ENCODE results near the gene AMDHD1.
A peak's percentile ranks its signal among the peaks of the same experiment; 100 is the strongest.

The AMDHD1 gene

DNA sequence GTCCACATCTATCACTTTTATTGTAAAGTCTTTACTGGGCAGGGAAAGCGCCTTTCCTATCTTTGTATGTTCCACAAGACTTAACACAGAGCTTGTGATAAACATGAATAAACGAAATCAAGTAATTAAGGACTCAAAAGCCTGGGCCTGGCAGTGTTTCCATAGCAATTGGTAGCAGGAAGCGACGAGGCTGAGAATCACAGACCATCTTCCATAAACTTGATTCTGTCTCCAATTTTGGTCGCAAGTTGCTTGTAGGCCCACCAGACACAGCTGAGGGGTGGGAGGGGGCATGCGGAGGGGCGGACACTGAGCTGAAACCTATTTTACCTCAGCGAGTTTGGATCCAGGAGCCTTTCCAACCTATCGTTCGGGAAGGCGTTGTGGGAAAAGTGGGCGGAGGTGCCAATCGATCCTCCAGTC lies 1.0 kb upstream of the AMDHD1 start:
- no peaks in the 10 kb centered on the region for H4K20me1 ChIP-seq
- peak overlapping the region; percentile 75 to 99 (median 95) for H3K4me2 ChIP-seq
- H3K4me3 ChIP-seq: peak overlapping the region; percentile 69 to 85 (median 76)
- H3K36me3 ChIP-seq: no peaks in the 10 kb centered on the region
- H3K27ac ChIP-seq: peak overlapping the region; percentile 81 to 92 (median 86)
- peak overlapping the region; percentile 84 to 90 (median 88) for H3K9ac ChIP-seq
- no peaks in the 10 kb centered on the region for H3K27me3 ChIP-seq
- H3K4me1 ChIP-seq: peaks cover 4 to 21% (median 9%) of the 10 kb centered on the region in 10 experiments; a peak in 17 of 20 replicates
- TF ChIP-seq Cebpa-rat (IDR thresholded peaks at IDR 0.05): no peak
- H3K9me3 ChIP-seq (replicated peaks in 1 of 11): no peaks in the 10 kb centered on the region

DNA sequence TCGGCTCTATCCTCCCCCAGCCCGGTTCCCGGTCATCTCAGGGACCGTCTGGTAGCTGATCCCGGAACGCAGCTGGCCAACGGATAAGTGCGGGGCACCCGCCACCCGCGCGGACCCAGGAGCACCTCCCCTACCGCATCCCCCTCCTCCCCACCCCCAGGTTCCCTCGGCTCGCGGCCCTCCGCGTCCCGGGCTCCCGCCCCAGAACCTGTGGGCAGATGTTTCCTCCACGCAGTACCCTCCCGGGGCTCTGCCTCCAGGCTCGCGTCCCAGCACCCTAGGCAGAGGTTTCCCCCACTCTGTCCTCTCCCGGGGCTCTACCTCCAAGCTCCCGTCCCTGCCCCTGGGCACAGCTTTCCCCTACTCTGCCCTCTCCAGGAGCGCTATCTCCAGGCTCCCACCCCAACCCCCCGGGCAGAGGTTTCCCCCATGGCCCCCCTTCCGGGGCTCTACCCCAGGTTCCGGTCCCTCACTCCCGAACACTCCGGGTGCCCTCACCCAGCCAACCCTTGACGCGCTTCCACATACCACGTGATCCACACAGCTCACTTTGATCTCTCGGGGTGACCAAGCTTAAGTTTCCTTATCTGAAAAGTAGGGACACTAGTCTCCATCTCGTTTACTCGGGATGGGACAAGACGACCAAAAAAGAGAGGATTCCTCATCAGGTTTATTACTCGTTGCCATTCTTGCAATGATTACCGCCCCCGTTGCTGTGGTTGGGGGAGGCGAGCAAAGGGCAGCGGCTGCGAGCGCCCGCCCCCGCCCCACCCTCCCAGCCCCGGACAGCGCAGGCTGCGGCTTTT lies 404 bp upstream of the AMDHD1 start, which contains the start of gene CCDC38:
Gene CCDC38, minus strand, starts transcription at position 91 of the 806 bp plus-strand sequence. CDS start 6,105 bp downstream, outside the sequence.
- H3K36me3 ChIP-seq: no peaks in the 10 kb centered on the region

DNA sequence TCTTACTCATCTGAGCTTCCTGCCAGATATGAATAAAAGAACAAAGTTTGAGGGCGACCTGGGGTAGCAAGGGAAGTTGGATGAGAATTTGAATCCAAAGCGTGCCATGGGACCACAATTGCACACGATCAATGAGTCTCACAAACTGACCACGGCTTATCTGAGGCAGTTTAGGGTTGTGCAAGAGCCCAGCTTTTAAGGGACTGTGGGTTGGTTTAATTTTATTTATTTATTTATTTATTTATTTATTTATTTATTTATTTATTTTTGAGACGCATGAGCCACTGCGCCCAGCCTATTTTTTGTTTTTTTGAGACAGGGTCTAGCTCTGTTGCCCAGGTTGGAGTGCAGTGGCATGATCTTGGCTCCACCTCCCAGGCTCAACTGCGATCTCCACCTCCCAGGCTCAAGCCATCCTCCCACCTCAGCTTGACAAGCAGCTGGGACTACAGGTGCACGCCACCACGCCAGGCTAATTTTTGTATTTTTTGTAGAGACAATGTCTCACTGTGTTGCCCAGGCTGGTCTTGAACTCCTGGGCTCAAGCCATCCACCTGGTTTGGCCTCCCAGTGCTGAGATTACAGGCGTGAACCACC lies 1.1 kb downstream of the AMDHD1 start:
- peak overlapping the region in 4 of 10 experiments; percentile 72 to 85 (median 76); a peak in 5 of 20 replicates for H3K4me3 ChIP-seq
- no peaks in the 10 kb centered on the region for H3K9me3 ChIP-seq (replicated peaks in 1 of 11)
- no peaks in the 10 kb centered on the region for H3K27me3 ChIP-seq
- H3K9ac ChIP-seq: no peak overlapping the region
- no peaks in the 10 kb centered on the region for H3K36me3 ChIP-seq
- H3K27ac ChIP-seq: no peak overlapping the region
- TF ChIP-seq Cebpa-rat (IDR thresholded peaks at IDR 0.05): no peak
- peak overlapping the region in 8 of 11 experiments; percentile 75 to 99 (median 97); a peak in 12 of 22 replicates for H3K4me2 ChIP-seq
- H3K4me1 ChIP-seq: peaks cover 4 to 13% (median 8%) of the 10 kb centered on the region in 10 experiments; a peak in 16 of 20 replicates
- no peaks in the 10 kb centered on the region for H4K20me1 ChIP-seq

More for the DNA sequence above, 404 bp upstream of the AMDHD1 start, which contains the start of gene CCDC38:
- Histone ChIP-seq H3K27ac (peak within 1 kb of the TSS; percentile 81 to 92 (median 86)), H3K4me2 (peak within 1 kb of the TSS; percentile 75 to 99 (median 95)), H3K9ac (peak within 1 kb of the TSS; percentile 84 to 90 (median 88)), H3K4me3 (peak within 1 kb of the TSS; percentile 69 to 85 (median 76)), H3K4me1 (peaks cover 4 to 16% (median 9%) of the 10 kb centered on the region in 10 experiments; a peak in 17 of 20 replicates), H3K27me3 (no peaks in the 10 kb centered on the region), H3K9me3 (replicated peaks in 1 of 11) (no peaks in the 10 kb centered on the region), H4K20me1 (no peaks in the 10 kb centered on the region)
- TF ChIP-seq Cebpa-rat (IDR thresholded peaks at IDR 0.05): no peak

DNA sequence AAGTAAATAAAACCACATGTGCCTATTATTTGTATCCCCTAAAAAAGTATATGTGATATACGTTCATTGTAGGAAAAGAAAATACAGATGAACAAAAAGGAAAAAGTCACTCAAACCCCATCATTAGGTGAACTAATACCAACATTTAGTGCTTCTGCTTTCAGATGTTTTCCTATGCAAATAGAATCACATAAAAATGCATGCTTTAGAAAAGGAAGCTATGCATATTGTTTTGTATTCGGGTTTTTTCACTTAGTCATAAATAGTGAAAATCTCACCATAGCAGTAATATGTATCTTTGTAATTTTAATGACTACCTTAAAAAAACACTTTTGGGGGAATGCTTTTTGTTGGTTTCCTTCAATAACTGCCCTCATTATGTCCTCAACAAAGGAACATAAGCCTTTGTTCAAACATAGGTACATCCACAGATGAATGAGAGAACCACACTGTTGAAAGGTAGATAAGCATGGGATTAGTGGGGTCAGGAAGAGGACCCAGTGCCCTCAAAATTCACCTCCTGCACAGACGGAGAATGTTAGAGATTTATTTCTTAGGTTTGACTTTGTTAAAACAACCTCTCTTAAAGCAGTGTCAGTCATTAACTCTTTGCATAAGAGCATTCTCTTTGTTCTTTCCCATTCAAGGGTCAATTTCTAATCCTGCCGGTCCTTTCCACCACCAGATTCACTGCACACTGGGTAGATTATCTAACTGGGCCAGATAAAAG lies 6.5 kb downstream of the AMDHD1 start:
- Histone ChIP-seq H3K9ac (no peak overlapping the region), H3K27ac (no peak overlapping the region), H3K36me3 (no peaks in the 10 kb centered on the region), H4K20me1 (no peaks in the 10 kb centered on the region), H3K9me3 (replicated peaks in 1 of 11) (no peaks in the 10 kb centered on the region), H3K4me1 (peaks cover 0 to 42% (median 0%) of the 10 kb centered on the region in 10 experiments; a peak in 6 of 20 replicates), H3K4me3 (no peak overlapping the region), H3K4me2 (no peak overlapping the region), H3K27me3 (no peaks in the 10 kb centered on the region)
- no peak for TF ChIP-seq Cebpa-rat (IDR thresholded peaks at IDR 0.05)

- H3K4me1 ChIP-seq: peaks cover 0 to 42% (median 0%) of the 10 kb centered on the region in 10 experiments; a peak in 6 of 20 replicates
- peak overlapping the region in 3 of 11 experiments; percentile 40 to 74 (median 72); a peak in 6 of 22 replicates for H3K4me2 ChIP-seq
- H3K27ac ChIP-seq: 0 out of 22 replicates have a peak overlapping the region, but pooled peaks of 1 of the 11 experiments have one; percentile 4
- no peak overlapping the region for H3K9ac ChIP-seq
- TF ChIP-seq Cebpa-rat (IDR thresholded peaks at IDR 0.05): no peak
- H3K27me3 ChIP-seq: no peaks in the 10 kb centered on the region
- H3K9me3 ChIP-seq (replicated peaks in 1 of 11): no peaks in the 10 kb centered on the region
- H4K20me1 ChIP-seq: no peaks in the 10 kb centered on the region
- H3K4me3 ChIP-seq: no peak overlapping the region
- no peaks in the 10 kb centered on the region for H3K36me3 ChIP-seq
Observed at GRCh38 chr12:95951515-95951914, 8.4 kb downstream of the AMDHD1 start.

- no peak for TF ChIP-seq Cebpa-rat (IDR thresholded peaks at IDR 0.05)
- Histone ChIP-seq H3K36me3 (no peaks in the 10 kb centered on the region), H3K27ac (no peak overlapping the region), H3K4me2 (peak overlapping the region in 1 of 11 experiments; percentile 8; a peak in 1 of 22 replicates), H3K27me3 (no peaks in the 10 kb centered on the region), H3K9ac (no peak overlapping the region), H3K4me1 (peaks cover 0 to 42% (median 0%) of the 10 kb centered on the region in 10 experiments; a peak in 6 of 20 replicates), H3K9me3 (replicated peaks in 1 of 11) (no peaks in the 10 kb centered on the region), H4K20me1 (no peaks in the 10 kb centered on the region), H3K4me3 (no peak overlapping the region)
Observed at GRCh38 chr12:95953000-95953399, 9.9 kb downstream of the AMDHD1 start.

DNA sequence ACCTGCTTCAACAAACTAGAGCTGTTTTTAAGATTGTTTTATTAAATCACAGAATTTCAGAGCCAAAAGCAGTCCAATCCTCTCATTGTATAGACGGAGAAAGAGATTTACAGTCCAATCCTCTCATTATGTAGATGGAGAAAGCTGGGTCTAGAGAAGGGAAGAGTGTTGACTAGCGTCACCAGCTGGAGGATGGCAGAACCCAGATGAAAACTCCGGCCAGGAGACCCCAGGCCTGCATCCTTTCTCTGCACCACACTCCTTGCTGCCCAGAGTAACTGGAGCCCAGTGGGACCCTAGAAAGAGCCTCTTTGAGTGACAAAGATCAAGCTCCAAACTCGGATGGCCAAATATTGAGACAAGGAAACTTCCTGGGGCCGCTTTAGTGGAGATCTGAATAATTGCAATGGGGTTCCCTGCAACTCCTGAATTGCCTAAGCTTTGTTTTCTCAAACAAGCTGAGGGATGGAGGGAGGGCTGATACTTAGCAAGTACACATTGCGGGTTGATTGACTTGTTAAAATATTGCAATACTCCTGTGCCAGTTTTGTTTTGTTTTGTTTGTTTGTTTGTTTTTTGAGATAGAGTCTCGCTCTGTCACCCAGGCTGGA lies 12.5 kb downstream of the AMDHD1 start:
- Histone ChIP-seq H3K4me3 (no peak overlapping the region), H3K9me3 (replicated peaks in 1 of 11) (no peaks in the 10 kb centered on the region), H3K27me3 (no peaks in the 10 kb centered on the region), H3K36me3 (no peaks in the 10 kb centered on the region), H3K9ac (no peak overlapping the region), H3K27ac (no peak overlapping the region), H3K4me2 (no peak overlapping the region), H4K20me1 (no peaks in the 10 kb centered on the region), H3K4me1 (peaks cover 0 to 31% (median 0%) of the 10 kb centered on the region in 10 experiments; a peak in 6 of 20 replicates)
- TF ChIP-seq Cebpa-rat (IDR thresholded peaks at IDR 0.05): no peak

GRCh38 chr12:95956557-95957145 lies 13.5 kb downstream of the AMDHD1 start:
- no peak overlapping the region for H3K4me2 ChIP-seq

More at GRCh38 chr12:95956557-95957145, 13.5 kb downstream of the AMDHD1 start:
- Histone ChIP-seq H3K36me3 (no peaks in the 10 kb centered on the region), H3K4me3 (no peak overlapping the region), H4K20me1 (no peaks in the 10 kb centered on the region), H3K9me3 (replicated peaks in 1 of 11) (no peaks in the 10 kb centered on the region), H3K4me1 (peaks cover 0 to 21% (median 0%) of the 10 kb centered on the region in 10 experiments; a peak in 6 of 20 replicates), H3K27me3 (no peaks in the 10 kb centered on the region), H3K9ac (no peak overlapping the region), H3K27ac (no peak overlapping the region)
- no peak for TF ChIP-seq Cebpa-rat (IDR thresholded peaks at IDR 0.05)

All from BLaER1 treated with 17β-estradiol and CSF1 and Interleukin-3, amounts not matched to agents 10 nM and 100 nM (cell line).